ENCODE data around the gene EBI3.
A peak's percentile ranks its signal among the peaks of the same experiment; 100 is the strongest.
"Not testable (repeated sequence)": the region's sequence is repeated elsewhere in the genome, so short reads cannot be mapped to it uniquely, and the experiment has no call there.

EBI3 gene

DNA sequence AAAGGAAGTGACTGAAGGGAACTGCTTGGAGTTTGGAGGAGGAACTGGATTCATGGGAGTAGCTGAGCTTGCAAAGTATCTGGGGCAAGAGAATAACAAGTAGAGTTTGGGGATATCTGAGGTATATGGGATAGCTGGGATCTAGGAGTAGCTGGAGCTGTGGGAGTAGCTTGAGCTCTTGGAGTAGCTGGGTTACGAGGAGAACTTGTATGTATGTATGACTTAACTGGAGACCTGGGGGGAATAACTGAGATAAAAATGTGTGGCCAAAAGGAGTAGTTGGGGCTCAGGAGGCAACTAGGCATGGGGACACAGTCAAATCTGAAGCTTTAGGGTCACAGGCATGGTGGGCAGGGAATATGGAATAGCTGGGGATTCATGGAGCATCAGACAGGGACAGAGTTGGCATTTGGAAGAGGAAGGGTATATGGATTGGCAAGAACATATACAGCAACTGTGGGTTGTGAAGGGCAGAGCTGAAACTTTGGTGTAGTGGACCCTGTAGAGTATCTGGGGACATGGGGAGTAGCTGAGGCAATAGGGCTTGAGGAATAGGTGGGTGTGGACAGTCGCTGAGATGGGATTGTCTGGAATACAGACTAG lies 28.3 kb upstream of the EBI3 start:
- DNase-seq = no peak

DNA sequence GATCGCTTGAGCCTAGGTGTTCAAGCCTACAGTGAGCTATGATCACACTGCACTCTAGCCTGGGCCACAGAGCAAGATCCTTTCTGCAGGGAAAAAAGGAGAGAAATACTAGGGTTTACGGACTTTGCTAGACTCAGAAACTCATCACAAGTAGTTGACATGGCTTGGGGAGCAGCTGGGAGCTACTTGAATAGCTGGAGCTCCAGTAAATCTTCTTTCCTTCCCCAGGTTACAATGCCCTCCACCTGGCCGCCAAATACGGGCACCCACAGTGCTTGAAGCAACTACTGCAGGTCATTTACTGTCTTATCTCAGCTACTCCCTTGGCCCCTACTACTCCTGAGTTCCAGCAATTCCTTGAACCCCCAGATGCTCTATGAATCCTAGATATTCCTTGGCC lies 27.5 kb upstream of the EBI3 start:
- no peak for DNase-seq

DNA sequence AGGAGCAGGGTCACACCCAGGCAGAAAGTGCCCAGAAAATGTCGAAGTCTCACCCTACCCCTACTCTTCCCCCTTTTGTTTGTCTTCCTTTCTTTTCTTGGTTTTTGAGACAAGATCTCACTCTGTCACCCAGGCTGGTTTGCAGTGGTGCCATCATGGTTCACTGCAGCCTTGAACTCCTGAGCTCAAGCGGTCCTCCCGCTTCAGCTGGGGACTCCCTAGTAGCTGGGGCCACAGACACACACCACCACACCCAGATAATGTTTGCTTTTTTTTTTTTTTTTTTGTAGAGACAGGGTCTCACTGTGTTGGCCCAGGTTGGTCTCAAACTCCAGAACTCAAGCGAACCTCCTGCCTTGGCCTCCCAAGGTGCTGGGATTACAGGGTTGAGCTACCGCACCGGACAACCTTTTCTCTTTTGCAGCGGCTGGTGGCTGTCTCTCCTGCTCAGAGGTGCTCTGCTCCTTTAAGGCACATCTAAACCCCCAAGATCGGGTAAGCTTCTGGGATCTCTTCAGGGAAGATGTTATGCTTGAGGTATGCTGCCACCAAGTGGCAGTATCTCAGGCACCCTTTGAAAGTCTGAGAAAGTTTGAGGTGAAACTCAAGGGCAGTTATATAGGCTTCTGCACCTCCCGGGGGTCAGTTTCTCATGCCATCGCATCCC lies 22.4 kb upstream of the EBI3 start:
- no peak for DNase-seq

DNA sequence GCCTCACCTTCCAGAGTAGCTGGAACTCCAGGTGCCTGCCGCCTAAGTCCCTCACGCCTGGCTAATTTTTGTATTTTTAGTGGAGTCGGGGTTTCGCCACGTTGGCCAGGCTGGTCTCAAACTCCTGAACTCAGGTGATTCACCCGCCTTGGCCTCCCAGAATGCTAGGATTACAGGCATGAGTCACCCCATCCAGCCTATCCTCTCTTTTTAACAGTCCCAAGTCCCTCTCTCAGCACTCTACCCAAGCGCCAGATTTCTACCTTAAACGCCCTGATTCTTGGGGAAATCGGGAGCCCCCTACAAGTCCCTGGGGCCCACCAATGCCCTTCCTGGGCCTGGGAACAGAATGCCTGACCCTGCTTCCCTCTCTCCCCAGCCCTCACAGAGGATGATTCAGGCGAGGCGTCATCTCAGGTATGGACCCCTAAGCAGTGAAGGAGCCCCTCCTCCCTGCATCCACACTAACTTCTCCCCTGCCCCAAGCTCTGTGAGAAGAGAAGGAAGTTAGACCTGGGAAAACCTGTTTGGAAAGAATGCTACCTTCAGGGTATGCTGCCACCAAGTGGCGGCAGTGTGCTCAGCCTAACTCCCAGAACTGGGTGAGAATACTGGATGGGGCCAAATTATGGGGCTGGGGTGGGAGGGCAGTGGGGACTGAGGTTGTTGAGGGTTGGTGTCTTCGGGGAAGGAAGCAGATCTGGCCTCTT lies 20.8 kb upstream of the EBI3 start:
- no peak for DNase-seq

DNA sequence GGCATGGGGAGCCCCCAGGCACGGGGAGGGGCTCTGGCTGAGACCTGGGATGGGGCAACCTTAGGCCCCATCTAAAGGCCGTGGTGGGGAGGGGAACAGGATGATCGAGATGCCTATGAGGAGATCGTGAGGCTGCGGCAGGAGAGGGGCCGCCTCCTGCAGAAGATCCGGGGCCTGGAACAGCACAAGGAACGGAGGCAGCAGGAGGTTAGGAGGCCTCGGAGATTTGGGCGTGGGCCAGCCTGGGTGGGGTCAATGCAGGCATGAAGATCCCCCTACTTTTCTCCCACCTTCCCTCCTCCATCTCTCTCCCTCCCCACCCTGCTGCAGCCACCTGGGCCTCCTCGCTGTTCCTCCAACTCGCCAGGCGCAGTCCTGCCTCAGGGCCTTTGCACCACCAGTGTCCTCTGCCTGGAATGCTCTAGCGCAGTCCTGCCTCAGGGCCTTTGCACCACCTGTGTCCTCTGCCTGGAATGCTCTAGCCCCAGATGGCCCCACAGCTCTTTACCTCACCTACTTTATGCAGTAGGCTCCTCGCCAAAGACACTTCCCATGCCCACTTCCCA lies 19.1 kb upstream of the EBI3 start:
- DNase-seq = no peak

DNA sequence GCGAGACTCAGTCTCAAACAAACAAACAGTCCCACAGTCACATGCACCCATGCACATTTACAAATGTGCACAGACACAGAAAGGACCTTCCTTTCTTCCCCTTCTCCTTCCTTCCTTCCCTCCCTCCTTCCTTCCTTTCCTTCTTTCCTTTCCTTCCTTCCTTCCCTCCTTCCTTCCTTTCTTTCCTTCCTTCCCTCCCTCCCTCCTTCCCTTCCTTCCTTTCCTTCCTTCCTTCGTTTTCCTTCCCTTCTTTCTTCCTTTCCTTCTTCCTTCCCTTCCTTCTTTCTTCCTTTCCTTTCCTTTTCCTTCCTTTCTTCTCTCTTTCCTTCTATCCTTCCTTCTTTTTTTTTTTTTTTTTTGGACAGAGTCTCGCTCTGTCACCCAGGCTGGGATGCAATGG lies 16.2 kb upstream of the EBI3 start:
- DNase-seq = no peak

DNA sequence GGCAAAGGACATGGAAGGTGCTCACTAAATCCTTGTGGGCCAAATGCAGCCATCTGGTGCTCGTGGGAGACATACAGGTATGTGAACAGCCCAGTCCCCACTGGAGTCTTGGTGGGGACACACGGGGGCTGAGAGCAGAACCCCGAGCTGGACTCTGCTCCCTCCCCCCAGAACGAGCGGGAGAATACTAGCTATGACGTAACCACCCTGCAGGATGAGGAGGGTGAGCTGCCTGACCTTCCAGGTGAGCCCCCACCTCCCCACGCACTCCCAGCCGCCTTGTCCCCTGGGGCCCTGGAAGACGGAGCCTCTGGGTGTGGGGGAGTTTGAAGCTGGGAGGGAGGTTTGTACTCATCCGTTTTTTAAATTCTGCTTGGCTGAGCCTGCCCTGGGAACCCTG lies 13.5 kb upstream of the EBI3 start:
- no peak for DNase-seq

DNA sequence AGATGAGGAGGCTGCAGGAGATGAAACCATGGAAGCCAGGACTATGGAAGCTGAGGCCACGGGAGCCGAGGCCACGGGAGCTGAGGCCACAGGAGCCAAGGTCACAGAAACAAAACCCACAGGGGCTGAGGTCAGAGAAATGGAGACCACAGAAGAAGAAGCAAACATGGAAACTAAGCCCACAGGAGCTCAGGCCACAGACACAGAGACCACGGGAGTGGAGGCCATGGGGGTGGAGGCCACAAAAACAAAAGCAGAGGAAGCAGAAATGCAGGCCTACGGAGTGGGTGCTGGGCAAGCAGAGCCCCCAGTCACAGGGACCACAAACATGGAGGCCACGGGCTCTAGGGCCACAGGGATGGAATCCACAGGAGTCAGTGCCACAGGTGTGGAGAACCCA lies 12.5 kb upstream of the EBI3 start:
- DNase-seq = no peak

DNA sequence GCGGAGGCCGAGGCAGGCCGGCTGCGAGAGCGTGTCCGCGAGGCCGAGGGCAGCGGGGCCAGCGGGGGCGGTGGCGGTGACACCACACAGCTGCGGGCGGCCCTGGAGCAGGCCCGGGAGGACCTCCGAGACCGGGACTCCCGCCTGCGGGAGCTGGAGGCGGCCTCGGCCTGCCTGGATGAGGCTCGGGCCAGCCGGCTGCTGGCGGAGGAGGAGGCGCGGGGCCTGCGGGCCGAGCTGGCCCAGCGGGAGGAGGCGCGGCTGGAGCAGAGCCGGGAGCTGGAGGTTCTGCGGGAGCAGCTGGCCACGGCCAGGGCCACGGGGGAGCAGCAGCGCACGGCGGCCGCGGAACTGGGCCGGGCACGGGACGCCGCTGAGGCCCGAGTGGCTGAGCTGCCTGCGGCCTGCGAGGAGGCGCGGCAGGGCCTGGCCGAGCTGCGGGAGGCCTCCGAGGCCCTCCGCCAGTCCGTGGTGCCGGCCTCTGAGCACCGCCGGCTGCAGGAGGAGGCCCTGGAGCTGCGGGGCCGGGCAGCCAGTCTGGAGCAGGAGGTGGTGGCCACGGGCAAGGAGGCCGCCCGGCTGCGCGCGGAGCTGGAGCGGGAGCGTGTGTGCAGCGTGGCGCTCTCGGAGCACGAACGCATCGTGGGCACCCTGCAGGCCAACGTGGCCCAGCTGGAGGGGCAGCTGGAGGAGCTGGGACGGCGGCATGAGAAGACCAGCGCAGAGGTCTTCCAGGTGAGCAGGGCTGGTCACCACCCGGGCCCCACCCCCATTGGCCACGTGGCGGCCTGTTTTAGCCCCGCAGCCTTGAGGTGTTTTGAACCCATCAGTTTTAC lies 11.7 kb upstream of the EBI3 start:
- no peak for DNase-seq

DNA sequence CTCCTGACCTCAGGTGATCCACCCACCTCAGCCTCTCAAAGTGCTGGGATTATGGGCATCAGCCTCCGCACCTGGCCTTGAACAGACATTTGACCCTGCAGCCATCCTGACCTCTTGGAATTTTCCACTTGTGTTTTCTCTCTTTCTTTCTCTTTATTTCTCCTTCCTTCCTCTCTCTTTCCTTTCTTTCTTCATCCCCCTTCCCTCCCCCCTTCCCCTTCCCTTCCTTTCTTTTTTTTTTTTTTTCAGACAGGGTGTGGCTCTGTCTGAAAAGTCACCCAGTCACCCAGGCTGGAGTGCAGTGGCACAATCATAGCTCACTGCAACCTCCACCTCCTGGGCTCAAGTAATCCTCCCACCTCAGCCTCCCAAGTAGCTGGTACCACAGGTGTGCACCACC lies 10.8 kb upstream of the EBI3 start:
- not testable (repeated sequence) for DNase-seq

DNA sequence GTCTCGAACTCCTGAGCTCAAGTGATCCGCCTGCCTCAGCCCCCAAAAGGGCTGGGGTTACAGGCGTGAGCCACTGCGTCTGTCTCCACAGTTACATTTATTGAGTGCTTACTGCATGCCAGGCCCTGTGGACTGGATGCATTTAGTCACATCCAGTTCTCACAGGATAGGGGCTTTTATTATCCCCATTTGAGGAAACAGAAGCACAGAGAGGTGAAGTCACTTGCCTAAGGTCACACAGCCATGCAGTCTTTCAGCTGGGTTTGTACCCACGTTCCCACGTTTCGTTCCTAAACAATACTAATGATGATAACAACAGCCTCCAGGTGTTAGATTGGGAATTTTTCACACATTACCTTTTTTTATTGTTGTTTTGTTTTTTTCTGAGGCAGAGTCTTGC lies 9.1 kb upstream of the EBI3 start:
- no peak for DNase-seq

DNA sequence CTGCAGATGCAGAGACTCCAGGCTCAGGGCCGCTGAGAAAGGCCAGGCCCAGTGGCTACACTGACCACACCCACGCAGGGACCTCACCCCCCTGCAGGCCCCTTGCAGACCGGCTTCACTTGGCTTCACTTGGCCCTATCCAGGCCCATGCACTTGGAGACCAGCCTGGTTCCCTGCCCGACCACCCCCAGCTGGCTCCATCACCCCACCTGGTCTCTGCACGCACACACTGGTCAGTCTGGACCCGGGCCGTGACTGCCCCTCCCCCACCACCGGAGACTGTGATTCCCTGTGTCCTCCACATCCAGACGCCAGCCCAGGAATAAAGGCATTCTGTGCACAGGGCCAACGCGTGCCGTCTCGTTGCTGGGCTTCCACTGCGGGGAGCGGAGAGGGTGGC lies 4.9 kb upstream of the EBI3 start:
- no peak for DNase-seq

DNA sequence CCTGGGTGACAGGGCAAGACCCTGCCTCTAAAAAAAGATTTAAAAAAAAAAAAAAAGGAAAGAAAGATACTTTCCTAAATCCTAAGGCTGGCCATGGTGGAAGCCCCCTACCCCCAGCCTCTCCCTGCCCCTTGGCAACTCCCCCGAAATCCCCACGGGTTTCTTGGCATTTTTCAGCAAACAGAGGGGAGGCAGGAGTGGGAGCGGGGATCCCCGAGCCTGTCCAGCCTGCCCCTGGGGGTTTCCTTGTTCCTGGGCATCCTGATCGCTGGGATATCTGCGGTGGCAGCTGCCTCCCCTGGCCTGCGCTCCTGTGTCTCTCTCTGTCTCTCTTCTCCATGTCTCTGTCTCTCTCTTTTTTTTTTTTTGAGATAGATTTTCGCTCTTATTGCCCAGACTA lies 3.4 kb upstream of the EBI3 start:
- DNase-seq = no peak

DNA sequence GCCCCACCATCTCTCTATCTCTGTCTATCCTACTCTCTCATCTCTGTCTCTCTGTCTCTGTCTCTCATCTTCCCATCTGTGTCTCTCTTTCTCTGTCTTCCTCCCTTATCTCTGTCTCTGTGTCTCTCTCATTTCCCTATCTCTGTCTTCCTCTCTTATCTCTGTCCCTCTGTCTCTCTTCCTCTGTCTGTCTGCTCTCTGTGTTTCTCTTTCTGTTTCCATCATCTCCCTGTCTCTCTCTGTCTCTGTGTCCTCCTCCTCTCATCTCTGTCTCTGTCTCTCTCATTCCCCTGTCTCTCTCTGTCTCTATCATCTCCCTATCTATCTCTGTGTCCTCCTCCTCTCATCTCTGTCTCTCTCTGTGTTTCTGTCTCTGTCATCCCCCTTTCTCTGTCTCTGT lies 1.6 kb upstream of the EBI3 start:
- no peak for DNase-seq

DNA sequence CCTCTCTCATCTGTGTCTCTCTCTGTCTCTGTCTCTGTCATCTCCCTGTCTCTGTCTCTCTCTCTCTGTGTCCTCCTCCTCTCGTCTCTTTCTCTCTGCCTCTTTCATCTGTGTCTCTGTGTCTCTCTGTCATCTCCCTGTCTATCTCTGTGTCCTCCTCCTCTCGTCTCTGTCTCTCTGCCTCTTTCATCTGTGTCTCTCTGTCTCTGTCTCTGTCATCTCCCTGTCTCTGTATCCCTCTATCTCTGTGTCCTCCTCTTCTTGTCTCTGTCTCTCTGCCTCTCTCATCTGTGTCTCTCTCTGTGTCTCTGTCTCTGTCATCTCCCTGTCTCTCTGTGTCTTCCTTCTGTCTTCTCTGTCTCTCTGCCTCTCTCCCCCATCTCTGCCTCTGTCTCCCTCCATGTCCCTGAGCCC lies 551 bp upstream of the EBI3 start:
- DNase-seq = no peak

DNA sequence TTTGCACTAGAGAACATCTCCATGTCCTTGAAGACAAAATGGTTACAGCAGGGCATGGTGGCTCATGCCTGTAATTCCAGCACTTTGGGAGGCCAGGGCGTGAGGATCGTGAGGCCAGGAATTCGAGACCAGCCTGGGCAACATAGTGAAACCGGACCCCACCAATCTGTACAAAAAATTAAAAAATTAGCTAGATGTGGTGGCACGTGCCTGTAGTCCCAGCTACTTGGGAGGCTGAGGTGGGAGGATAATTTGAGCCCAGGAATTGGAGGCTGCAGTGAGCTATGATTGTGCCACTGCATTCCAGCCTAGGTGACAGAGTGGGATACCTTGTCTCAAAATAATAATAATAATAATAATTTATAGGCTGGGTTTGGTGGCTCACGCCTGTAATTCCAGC lies 914 bp downstream of the EBI3 start:
- not testable (repeated sequence) for DNase-seq

DNA sequence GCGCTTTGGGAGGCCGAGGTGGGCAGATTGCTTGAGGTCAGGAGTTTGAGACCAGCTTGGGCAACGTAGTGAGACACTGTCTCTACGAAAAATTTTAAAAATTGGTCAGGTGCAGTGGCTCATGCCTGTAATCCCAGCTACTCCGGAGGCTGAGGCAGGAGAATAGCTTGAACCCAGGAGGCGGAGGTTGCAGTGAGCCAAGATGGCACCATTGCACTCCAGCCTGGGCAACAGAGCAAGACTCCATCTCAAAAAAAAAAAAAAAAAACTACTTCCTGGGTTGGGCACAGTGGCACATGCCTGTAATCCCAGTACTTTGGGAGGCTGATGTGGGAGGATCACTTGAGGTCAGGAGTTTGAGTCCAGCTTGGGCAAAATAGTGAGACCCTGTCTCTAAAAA lies 2.2 kb downstream of the EBI3 start:
- DNase-seq = not testable (repeated sequence)

DNA sequence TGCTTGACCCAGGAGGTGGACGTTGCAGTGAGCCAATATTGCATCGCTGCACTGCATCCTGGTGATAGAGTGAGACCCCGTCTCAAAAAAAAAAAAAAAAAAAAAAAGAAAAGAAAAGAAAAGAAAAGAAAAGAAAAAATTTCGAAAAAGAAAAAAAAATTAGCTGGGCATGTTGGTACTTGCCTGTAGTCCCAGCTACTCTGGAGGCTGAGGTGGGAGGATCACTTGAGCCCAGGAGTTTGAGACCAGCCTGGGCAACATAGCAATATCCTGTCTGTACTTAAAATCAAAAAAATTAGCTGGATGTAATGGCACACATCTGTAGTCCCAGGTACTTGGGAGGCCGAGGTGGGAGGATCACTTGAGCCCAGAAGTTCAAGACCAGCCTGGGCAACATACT lies 2.8 kb downstream of the EBI3 start:
- not testable (repeated sequence) for DNase-seq

DNA sequence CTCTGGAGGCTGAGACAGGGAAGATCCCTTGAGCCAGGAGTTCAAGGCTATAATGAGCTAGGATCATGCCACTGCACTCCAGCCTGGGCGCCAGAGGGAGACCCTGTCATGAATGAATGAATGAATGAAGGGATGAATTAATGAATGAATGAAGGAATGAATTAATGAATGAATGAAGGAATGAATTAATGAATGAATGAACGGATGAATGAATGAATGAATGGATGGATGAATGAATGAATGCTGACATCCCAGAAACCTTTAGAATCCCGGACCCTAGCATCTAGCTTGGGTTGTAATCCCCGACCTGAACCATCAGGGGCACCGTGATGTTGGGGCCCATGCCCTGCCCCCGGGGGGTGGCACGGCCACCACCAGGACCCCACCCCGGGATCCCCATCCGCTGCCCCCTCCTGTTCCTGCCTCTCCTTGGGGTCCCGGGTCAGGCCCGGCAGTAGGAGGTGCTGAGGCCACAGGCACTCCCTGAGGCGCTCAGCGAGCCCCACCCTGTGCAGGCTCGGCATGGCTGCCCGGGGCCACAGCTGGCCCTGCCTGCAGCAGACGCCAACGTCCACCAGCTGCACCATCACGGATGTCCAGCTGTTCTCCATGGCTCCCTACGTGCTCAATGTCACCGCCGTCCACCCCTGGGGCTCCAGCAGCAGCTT lies 3.4 kb downstream of the EBI3 start:
- DNase-seq = no peak

DNA sequence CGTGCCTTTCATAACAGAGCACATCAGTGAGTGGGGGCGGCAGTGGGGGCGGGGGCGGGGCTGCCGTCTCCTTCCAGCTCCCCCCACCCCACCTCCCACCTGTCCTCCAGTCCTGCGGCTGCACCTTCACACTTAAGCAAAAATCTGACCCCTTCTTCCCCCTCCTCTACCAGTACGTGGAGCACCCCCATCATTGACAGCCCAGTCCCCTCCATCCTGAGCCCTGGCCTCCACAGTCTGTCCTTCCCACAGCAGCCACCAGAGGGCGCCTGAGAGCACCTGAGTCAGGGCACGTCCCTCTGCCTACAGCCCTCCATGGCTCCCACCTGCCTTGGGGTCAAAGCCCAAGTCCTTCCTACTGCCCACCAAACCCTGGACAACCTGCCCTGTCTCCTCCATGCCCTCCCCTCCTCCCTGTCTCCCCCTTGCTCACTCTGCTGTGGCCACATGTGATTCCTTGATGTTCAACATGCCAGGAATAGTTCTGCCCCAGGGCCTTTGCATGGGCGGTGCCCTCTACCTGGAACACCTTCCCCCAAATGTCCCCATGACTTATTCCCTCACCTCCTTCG lies 4.0 kb downstream of the EBI3 start:
- peak; percentile 55 for DNase-seq

DNA sequence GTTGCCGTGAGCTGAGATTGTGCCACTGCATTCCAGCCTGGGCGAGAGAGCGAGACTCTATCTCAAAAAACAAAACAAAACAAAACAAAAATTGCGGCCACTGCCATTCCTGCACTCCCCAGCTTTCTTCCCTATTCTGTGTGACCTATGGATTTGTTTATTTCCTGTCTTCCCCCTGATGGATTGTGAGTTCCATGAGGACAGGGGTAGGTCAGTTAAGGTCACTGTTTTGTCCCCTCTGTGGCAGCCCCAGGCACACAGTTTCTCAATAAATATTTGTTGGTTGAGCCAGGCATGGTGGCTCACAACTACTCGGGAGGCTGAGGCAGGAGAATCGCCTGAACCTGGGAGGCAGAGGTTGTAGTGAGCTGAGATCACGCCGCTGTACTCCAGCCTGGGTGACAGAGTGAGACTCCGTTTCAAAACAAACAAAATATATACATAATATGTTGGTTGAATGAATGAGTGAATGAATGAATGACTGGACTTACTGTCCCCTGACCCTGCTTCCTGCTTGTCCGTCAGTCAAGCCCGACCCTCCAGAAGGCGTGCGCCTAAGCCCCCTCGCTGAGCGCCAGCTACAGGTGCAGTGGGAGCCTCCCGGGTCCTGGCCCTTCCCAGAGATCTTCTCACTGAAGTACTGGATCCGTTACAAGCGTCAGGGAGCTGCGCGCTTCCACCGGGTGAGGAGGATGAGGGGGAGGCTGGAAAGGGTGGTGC lies 5.0 kb downstream of the EBI3 start:
- no peak for DNase-seq

DNA sequence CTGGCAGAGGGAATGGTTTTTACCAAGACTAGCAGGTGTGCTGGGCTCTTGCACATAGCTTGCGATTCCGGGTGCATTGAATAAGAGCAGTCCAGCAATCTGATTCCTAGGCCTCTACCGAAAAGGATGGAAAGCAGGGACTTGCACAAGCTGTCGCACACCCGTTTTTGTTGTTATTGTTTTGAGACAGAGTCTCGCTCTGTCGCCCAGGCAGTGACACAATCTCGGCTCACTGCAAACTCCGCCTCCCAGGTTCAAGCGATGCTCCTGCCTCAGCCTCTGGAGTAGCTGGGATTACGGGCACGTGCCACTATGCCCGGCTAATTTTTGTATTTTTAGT lies 5.5 kb downstream of the EBI3 start:
- no peak for DNase-seq
